Endometrial microvascular endothelial cells (primary cell): ENCODE data around the gene ITGB2. TPM values are rescaled to one million over a fixed set of nuclear protein-coding genes. Genes with fewer than 3 reads are reported as not detected.

Experiments
- in situ Hi-C: cut with HindIII; loops from 2 replicates; pipeline ENCODE4 v1.10.0; 2017; ENCODE audit warnings: low sequenced_read_pairs, low pct_unique_long_range_greater_than_20kb; ENCODE audit errors: inconsistent ontology term
- total RNA-seq: library from RNA; depleted of rRNA; stranded (reverse); fragments of >200 nt; gene quantifications from one replicate; pipeline ENCODE4 v1.2.3, GENCODE V29; 2015; ENCODE audit errors: inconsistent ontology term

Gene ITGB2
- total RNA-seq, 1 donor from 2014 or later, result not detected

GRCh38 chr21:44866780-44867179 lies 53.9 kb downstream of the ITGB2 start:
- in situ Hi-C loops, result no loop called here

- in situ Hi-C loops, result no loop called here
Observed at GRCh38 chr21:44865561-44866280, 55.0 kb downstream of the ITGB2 start.

DNA sequence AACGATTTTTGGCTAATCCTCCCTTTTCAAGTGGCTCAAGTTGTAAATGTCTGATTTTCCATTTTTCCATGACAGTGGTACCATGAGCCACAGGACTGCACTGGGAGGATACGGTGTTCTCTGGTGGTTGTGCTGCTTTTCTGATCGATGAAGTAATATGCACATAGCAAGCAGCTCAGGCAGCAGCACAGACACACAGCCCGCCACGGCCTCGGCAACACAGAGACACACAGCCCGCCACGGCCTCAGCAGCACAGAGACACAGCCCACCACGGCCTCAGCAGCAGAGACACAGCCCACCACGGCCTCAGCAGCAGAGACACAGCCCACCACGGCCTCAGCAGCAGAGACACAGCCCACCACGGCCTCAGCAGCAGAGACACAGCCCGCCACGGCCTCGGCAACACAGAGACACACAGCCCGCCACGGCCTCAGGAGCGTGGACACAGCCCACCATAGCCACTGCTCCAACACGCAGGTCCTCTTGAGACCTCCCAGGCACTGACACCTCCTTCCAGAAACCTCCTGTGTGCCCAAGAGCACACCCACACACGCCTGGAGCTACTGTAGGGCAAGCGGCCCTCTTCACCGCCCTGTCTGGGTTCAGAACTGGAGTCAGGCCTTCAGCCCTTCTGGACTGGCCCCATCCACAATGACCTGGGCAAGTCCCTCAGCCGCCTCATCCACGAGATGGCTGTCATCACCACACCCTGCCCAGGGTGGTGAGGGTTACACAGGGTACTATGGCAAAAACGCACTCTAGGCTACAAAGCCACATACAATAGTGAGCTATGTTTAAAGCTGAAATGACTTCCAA lies 57.6 kb downstream of the ITGB2 start:
- in situ Hi-C loops, result no loop called here

GRCh38 chr21:44858791-44859190 lies 61.9 kb downstream of the ITGB2 start:
- in situ Hi-C loops, result no loop called here

GRCh38 chr21:44858291-44858690 lies 62.4 kb downstream of the ITGB2 start:
- in situ Hi-C loops, result no loop called here

DNA sequence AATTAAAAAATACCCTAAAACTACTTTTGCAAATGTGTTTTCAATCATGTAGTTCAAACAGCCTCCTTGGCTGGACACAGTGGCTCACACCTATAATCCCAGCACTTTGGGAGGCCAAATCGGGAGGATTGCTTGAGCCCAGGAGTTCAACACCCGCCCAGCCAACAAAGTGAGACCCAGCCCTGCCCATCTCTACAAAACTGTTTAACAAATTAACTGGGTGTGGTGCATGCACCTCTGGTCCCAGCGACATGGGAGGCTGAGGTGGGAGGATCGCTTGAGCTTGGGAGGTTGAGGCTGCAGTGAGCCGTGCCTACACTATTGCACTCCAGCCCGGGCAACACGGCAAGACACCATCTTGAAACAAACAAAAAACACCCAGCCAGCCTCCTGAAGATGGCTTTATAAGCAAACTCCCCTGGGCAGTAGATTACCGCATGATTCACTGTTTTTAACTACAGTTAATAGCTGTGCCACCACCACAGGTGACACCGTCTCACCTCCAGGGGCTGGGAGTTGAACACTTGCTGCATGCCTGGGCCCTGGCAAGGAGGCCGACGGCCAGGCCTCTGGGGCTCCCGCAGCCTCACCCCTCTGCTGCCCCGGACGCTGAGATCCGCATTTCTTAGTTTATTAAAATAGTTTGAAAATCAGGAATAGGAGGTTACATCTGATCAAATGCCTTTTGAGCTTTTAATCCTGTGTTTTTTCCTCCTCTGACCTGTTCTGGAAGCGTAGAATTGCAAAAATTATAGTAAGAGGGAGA lies 63.4 kb downstream of the ITGB2 start:
- in situ Hi-C loops, result no loop called here

DNA sequence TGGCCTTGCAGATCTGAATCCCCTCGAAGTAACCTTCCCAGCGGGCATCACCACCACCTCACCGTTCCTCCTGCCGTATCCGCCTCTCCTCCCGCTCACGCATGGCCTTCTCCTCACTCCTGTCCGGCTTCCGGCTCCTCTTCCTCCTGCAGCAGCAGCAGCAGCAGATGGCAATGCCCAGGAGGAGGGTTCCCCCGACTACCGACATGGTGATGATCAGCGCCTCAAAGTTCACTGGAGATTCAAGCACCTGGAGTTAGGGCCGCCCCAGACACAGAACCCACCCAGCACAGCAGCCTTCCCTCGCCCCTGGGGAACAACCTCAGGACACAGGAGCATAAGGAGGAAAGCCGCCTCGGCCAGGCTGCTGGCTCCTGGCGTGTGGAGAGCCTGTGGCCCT lies 64.6 kb downstream of the ITGB2 start:
- in situ Hi-C loops, result no loop called here

DNA sequence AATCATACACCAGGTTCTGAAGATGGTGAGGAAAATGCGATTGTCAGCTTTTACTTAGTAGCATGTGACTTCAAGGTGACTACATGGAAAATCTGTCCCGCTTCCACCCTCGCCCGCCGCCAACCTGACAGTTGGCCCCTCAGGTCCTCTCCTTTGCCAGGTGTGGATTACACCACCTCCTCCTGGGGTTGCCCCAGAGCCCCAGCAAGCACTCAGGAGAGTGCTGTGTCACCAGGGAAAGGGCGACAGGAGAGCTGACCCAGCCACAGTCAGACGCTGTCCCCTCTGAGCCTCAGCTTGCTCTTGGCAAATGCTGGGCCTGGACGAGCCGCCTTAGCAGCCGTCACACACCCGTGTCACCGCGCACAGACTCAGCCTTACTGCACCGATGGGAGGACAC lies 65.1 kb downstream of the ITGB2 start:
- in situ Hi-C loops, result no loop called here

DNA sequence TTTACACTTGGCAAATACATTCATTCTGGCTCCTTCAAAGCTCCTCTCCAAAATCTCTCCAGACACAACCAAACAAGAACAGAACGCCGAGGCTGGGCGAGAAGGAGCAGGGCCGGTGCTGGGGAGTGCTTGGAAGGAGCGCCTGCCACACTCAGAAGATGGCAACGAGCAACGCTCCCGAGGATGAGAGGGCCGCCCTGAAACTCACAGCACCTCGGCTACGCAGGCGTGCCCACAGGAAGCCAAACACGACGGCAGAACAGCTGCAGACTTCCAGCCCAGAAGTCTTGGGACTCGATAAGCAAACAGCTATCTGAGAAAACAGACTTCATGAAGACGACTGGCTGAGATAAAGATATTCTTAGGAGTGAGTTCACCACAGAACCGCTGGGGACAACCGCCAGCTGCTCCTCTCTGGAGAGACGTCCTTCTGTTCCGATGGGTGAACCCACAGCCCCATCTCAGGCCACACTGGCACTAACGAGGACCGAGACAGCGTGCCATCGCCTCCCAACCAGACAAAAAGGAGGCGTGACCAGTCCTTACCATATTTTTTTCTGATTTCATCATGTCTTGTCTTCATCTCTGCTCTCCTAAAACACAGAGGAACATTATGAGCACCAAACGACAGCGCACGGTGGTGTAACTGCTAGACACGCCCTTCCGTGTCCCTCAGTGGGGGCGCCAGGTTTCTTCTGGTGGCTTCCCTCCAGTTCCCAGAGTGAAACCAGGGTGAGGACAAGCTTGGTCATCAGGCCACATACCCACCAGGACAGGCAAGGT lies 65.8 kb downstream of the ITGB2 start:
- in situ Hi-C loops, result no loop called here

- in situ Hi-C loops, result no loop called here
Observed at GRCh38 chr21:44854391-44854663, 66.4 kb downstream of the ITGB2 start.

DNA sequence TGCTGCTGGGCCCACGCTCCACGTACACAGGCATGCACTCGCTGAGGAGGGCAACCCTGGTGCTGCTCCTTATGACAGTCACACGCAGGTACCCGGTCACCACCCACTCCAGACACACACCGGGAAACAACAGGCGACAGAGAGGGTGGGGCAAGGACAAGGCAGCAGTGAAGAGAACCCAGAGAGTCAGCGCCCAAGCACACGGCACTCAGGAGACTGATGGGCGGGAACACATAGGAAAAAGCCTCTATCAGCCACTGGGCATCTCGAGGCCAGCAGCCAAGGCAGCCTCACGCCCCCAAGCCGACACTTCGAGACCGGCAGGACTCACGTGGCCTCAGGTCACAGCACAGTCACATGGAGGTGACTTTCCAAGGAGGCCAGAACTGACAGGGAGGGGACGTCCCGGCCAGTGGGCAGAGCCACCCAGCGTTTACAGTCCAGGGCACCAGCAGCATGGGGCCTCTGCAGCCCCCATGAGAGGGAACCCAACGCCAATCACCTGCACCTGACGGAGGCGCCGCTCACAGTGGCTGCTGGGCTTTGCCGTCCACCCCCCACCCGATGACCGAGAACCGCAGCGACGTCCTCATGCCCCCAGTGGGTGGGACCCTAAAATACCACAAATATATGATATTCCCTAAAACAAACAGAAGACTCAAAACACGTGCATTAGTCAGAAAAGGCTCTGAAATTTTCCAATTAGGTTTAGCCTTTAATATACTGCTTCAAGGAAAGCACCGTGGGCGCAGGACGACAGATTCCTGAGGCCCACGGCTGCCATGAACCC lies 66.9 kb downstream of the ITGB2 start:
- in situ Hi-C loops, result no loop called here

- in situ Hi-C loops, result no loop called here
Observed at GRCh38 chr21:44850905-44851657, 69.6 kb downstream of the ITGB2 start.

- in situ Hi-C loops, result no loop called here
Observed at GRCh38 chr21:44850208-44850800, 70.4 kb downstream of the ITGB2 start.

- in situ Hi-C loops, result no loop called here
Observed at GRCh38 chr21:44849616-44850130, 71.0 kb downstream of the ITGB2 start.

DNA sequence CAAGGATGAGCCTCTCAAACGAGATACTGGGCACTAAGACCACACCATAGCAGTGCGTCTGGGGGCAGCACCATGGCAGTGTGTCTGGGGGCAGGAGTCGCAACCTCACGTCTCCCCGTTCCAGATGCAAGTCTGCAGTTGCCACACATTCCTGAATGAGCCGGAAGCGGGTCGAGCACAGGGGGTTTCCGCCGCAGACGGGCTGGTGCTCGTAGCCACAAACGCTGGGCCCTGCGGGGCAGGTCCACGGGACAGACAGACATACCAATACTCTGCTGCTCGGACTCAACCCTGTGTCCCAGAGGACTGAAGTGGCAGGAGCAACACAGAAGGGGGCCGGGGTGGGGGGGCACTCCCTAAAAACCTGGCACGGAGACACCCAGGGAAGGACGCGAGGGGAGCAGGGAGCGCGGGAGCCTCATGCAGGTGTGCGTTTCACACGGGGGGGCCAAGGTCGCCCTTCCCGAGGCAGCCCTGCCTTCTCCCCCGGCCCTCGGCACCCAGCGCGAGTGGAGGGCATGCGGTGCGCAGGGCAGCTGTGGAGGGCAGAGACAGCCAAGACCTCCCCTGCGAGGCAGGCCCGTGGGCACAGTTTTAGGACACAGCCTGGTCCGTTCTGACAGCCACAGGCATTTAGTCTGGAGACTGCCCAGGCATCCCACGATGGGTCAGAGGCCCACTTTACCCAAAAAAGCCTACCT lies 71.7 kb downstream of the ITGB2 start:
- in situ Hi-C loops, result no loop called here

DNA sequence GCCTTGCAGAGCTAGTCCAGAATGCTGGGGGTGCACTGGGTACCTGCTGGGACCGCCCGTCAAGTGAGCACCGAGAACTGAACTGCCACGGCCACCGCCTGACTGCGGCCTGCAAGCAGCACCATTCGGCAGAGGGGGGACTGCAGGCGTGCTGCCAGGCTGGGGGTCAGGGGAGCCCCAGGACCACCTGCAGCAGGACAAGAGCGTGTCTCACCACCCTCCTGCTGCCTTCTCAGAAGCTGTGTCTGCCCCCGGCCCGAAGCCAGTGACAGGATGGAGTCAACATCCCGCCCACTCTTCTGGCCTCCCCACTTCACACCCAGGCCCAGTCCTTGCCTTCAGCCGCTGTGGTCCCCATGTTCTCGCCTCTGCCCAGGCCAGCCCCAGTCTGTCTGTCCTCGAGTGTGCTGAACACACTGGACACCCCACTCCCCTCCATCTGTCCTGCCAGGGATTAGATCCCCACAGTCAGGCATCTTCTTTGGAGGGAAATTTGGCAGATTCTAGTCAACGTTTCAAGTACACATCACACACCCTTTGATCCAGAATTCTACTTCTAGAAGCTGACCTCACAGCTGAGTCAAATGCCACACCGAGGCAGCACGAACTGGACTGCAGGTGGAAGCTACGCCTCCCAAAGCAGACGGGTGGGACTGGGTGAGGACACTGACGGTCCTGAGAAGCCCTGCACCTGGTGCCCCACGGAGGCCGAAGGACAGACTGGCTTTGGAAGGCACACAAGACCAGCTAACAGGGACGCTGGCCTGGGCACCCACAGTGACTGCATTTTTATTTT lies 73.2 kb downstream of the ITGB2 start:
- in situ Hi-C loops, result no loop called here
